ENCODE measurements around the gene SECISBP2. TPM values are rescaled to one million over a fixed set of nuclear protein-coding genes. Genes with fewer than 3 reads are reported as not detected.

SECISBP2 gene
- total and polyA plus RNA-seq, 2 of the 13 experiments (the other 11 are each of a cell fraction or from before 2014, with no cell fraction given) = 32.4 to 38.0 TPM

- no peak for TF ChIP-seq FIP1L1 (IDR thresholded peaks at IDR 0.05; ENCODE audit: borderline replicate concordance, insufficient read depth, low read depth, low read length)
- TF ChIP-seq ZMAT3 (CRISPR knock-in tag; conservative IDR thresholded peaks at IDR 0.05) = no peak
- TF ChIP-seq ZNF562 (CRISPR knock-in tag; IDR thresholded peaks at IDR 0.05; ENCODE audit: borderline replicate concordance) = no peak
- no peak for TF ChIP-seq TBP (CRISPR knock-in tag; IDR thresholded peaks at IDR 0.05)
- TF ChIP-seq SP5 (CRISPR knock-in tag; IDR thresholded peaks at IDR 0.05; ENCODE audit: borderline replicate concordance, low read depth) = no peak
- TF ChIP-seq KDM6A (CRISPR knock-in tag; IDR thresholded peaks at IDR 0.05; ENCODE audit: low read depth) = no peak
- TF ChIP-seq GPN1 (CRISPR knock-in tag; IDR thresholded peaks at IDR 0.05; ENCODE audit: borderline replicate concordance) = no peak
- TF ChIP-seq, protein P1, sequence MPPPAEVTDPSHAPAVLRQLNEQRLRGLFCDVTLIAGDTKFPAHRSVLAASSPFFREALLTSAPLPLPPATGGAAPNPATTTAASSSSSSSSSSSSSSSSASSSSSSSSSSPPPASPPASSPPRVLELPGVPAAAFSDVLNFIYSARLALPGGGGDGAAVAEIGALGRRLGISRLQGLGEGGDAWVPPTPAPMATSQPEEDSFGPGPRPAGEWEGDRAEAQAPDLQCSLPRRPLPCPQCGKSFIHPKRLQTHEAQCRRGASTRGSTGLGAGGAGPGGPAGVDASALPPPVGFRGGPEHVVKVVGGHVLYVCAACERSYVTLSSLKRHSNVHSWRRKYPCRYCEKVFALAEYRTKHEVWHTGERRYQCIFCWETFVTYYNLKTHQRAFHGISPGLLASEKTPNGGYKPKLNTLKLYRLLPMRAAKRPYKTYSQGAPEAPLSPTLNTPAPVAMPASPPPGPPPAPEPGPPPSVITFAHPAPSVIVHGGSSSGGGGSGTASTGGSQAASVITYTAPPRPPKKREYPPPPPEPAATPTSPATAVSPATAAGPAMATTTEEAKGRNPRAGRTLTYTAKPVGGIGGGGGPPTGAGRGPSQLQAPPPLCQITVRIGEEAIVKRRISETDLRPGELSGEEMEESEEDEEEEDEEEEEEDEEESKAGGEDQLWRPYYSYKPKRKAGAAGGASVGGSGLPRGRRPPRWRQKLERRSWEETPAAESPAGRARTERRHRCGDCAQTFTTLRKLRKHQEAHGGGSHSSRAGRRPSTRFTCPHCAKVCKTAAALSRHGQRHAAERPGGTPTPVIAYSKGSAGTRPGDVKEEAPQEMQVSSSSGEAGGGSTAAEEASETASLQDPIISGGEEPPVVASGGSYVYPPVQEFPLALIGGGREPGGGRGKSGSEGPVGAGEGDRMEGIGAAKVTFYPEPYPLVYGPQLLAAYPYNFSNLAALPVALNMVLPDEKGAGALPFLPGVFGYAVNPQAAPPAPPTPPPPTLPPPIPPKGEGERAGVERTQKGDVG (CRISPR knock-in tag; IDR thresholded peaks at IDR 0.05; ENCODE audit: borderline replicate concordance) = no peak
Observed at GRCh38 chr9:89388868-89389177, 70.5 kb downstream of the SECISBP2 start (continued).

GRCh38 chr9:89390068-89390555, 71.8 kb downstream of the SECISBP2 start:
- H3K9me3 ChIP-seq (ENCODE audit: low read length) = no peaks in the 10 kb centered on the region
- 80% methylated on average over 5 of the region's 10 CpGs for WGBS (ENCODE audit: low lambda C conversion rate)
- no peaks in the 10 kb centered on the region for H3K36me3 ChIP-seq (replicated peaks in 1 of 2; ENCODE audit: control insufficient read depth in 1 of 2, insufficient read depth in 2 of 2, low read length in 2 of 2)
- no peak overlapping the region for H3K4me3 ChIP-seq (replicated peaks in 1 of 3; ENCODE audit: insufficient read depth in 1 of 3, low read depth in 2 of 3, low read length in 3 of 3)
- no TSS peak for BruUV-seq (replicated peaks)
- DNase-seq (ENCODE audit: low spot score) = no peak
- ChIA-PET POLR2A (no interaction called here), CTCF (ENCODE audit: low intra/inter-chr PET ratio, low total read pairs) (no interaction called here)
- ATAC-seq = no peak
- H3K27me3 ChIP-seq (ENCODE audit: control insufficient read depth in 1 of 2, insufficient read depth in 2 of 2, low read length in 2 of 2) = no peaks in the 10 kb centered on the region; a peak in 1 of 5 replicates
- no peak overlapping the region for H3K9ac ChIP-seq (ENCODE audit: insufficient read depth, low read depth, low read length)
- H3K27ac ChIP-seq (ENCODE audit: extremely low read length, insufficient read depth, low read length) = no peak overlapping the region
- in situ Hi-C loops (cut with HindIII; ENCODE audit: extremely low pct_ligation_motif_present, low pct_unique_long_range_greater_than_20kb) = no loop called here
- intact Hi-C loops (cut with micrococcal nuclease; ENCODE audit: unreplicated experiment) = no loop called here
- no peaks in the 10 kb centered on the region for H4K20me1 ChIP-seq (ENCODE audit: insufficient read depth, low read length)
- H2AFZ ChIP-seq (ENCODE audit: low read length) = no peak overlapping the region
- H3K4me1 ChIP-seq (ENCODE audit: insufficient read depth, low read length) = peaks cover 28% of the 10 kb centered on the region
- H3K4me2 ChIP-seq (ENCODE audit: low read depth, low read length) = no peak overlapping the region
- no peak for FAIRE-seq
- no peaks in the 10 kb centered on the region for H3K79me2 ChIP-seq (ENCODE audit: insufficient read depth, low read length)
- TF ChIP-seq, protein P2, sequence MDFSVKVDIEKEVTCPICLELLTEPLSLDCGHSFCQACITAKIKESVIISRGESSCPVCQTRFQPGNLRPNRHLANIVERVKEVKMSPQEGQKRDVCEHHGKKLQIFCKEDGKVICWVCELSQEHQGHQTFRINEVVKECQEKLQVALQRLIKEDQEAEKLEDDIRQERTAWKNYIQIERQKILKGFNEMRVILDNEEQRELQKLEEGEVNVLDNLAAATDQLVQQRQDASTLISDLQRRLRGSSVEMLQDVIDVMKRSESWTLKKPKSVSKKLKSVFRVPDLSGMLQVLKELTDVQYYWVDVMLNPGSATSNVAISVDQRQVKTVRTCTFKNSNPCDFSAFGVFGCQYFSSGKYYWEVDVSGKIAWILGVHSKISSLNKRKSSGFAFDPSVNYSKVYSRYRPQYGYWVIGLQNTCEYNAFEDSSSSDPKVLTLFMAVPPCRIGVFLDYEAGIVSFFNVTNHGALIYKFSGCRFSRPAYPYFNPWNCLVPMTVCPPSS (IDR thresholded peaks at IDR 0.05) = no peak
- TF ChIP-seq SMARCC2 (IDR thresholded peaks at IDR 0.05) (no peak), POGZ (CRISPR knock-in tag; IDR thresholded peaks at IDR 0.05) (no peak), ZNF451 (CRISPR knock-in tag; IDR thresholded peaks at IDR 0.05) (no peak)
- TF ChIP-seq, protein P3, sequence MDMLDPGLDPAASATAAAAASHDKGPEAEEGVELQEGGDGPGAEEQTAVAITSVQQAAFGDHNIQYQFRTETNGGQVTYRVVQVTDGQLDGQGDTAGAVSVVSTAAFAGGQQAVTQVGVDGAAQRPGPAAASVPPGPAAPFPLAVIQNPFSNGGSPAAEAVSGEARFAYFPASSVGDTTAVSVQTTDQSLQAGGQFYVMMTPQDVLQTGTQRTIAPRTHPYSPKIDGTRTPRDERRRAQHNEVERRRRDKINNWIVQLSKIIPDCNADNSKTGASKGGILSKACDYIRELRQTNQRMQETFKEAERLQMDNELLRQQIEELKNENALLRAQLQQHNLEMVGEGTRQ (IDR thresholded peaks at IDR 0.05; ENCODE audit: low read depth, low read length) = no peak
- TF ChIP-seq, protein P3 (CRISPR knock-in tag; IDR thresholded peaks at IDR 0.05; ENCODE audit: borderline replicate concordance) = no peak
